GM21423 (cell line): ENCODE measurements around the gene CUTA.
"Not testable (repeated sequence)": the region's sequence is repeated elsewhere in the genome, so short reads cannot be mapped to it uniquely, and the experiment has no call there.

Source experiments
- ATAC-seq: cut with Tn5 transposase; IDR thresholded peaks from one replicate; pipeline ENCODE4 v1.9.1; 2021; ENCODE audit warnings: mild to moderate bottlenecking, moderate library complexity; ENCODE audit not compliant: unreplicated experiment

CUTA gene

GRCh38 chr6:33373960-33374910 lies 43.7 kb downstream of the CUTA start:
- ATAC-seq: no peak

- no peak for ATAC-seq
Observed at GRCh38 chr6:33372526-33373123, 45.3 kb downstream of the CUTA start.

GRCh38 chr6:33371901-33372300 lies 46.0 kb downstream of the CUTA start:
- ATAC-seq: not testable (repeated sequence)

GRCh38 chr6:33367715-33368025 lies 50.2 kb downstream of the CUTA start:
- ATAC-seq: not testable (repeated sequence)

GRCh38 chr6:33367009-33367714 lies 50.7 kb downstream of the CUTA start:
- no peak for ATAC-seq
